Mucosa of stomach (tissue), 1 donor: ENCODE results near the gene TCHH.
"Not testable (repeated sequence)": the region's sequence is repeated elsewhere in the genome, so short reads cannot be mapped to it uniquely, and the experiment has no call there.

Experiments
- H3K27me3 ChIP-seq: one replicate; pipeline ENCODE4 v1.7.0; 2013; ENCODE audit warnings: mild to moderate bottlenecking, low read length; ENCODE audit not compliant: control insufficient read depth, insufficient read depth
- H3K36me3 ChIP-seq: one replicate; pipeline ENCODE4 v1.7.0; 2013; ENCODE audit warnings: low read length; ENCODE audit not compliant: control insufficient read depth, insufficient read depth
- H3K4me1 ChIP-seq: one replicate; pipeline ENCODE4 v1.7.0; 2013; ENCODE audit warnings: mild to moderate bottlenecking, low read length; ENCODE audit not compliant: control insufficient read depth, insufficient read depth
- H3K4me3 ChIP-seq: one replicate; pipeline ENCODE4 v1.7.0; 2013; ENCODE audit warnings: low read length
- H3K9ac ChIP-seq: one replicate; pipeline ENCODE4 v1.7.0; 2013; ENCODE audit warnings: mild to moderate bottlenecking, low read length, moderate library complexity
- H3K9me3 ChIP-seq: one replicate; pipeline ENCODE4 v1.7.0; 2013; ENCODE audit warnings: mild to moderate bottlenecking, low read length, moderate library complexity; ENCODE audit not compliant: control insufficient read depth
- donor health status: Pancreatic carcinoma.

The TCHH gene

GRCh38 chr1:152109998-152110294 is 5.3 kb downstream of the TCHH start:
- peaks cover 45% of the 10 kb centered on the region for H3K4me1 ChIP-seq
- no peaks in the 10 kb centered on the region for H3K36me3 ChIP-seq
- peaks cover 98% of the 10 kb centered on the region for H3K27me3 ChIP-seq
- H3K9me3 ChIP-seq, result no peaks in the 10 kb centered on the region
- H3K9ac ChIP-seq, result no peak overlapping the region
- H3K4me3 ChIP-seq, result no peak overlapping the region

- H3K9ac ChIP-seq, result no peak overlapping the region
- peaks cover 97% of the 10 kb centered on the region for H3K27me3 ChIP-seq
- H3K9me3 ChIP-seq, result no peaks in the 10 kb centered on the region
- H3K4me3 ChIP-seq, result no peak overlapping the region
- no peaks in the 10 kb centered on the region for H3K36me3 ChIP-seq
- H3K4me1 ChIP-seq, result peaks cover 45% of the 10 kb centered on the region
These were observed 5.8 kb downstream of the TCHH start for GRCh38 chr1:152109231-152109997.

- Histone ChIP-seq H3K9ac (no peak overlapping the region), H3K27me3 (peaks cover 96% of the 10 kb centered on the region), H3K36me3 (no peaks in the 10 kb centered on the region), H3K4me1 (peaks cover 45% of the 10 kb centered on the region), H3K4me3 (no peak overlapping the region), H3K9me3 (no peaks in the 10 kb centered on the region)
These were observed 6.4 kb downstream of the TCHH start for GRCh38 chr1:152108882-152109222.

- Histone ChIP-seq H3K36me3 (no peaks in the 10 kb centered on the region), H3K4me1 (peaks cover 45% of the 10 kb centered on the region), H3K4me3 (no peak overlapping the region), H3K27me3 (peaks cover 96% of the 10 kb centered on the region), H3K9me3 (no peaks in the 10 kb centered on the region), H3K9ac (no peak overlapping the region)
These were observed 7.0 kb downstream of the TCHH start for GRCh38 chr1:152107984-152108881.

GRCh38 chr1:152107031-152107983 is 7.9 kb downstream of the TCHH start:
- Histone ChIP-seq H3K9ac (no peak overlapping the region), H3K36me3 (no peaks in the 10 kb centered on the region), H3K4me1 (peaks cover 39% of the 10 kb centered on the region), H3K4me3 (no peak overlapping the region), H3K9me3 (no peaks in the 10 kb centered on the region), H3K27me3 (peaks cover 87% of the 10 kb centered on the region)

GRCh38 chr1:152104854-152105253 is 10.4 kb downstream of the TCHH start:
- H3K36me3 ChIP-seq, result no peaks in the 10 kb centered on the region
- H3K27me3 ChIP-seq, result peaks cover 64% of the 10 kb centered on the region
- no peak overlapping the region for H3K4me3 ChIP-seq
- H3K4me1 ChIP-seq, result peaks cover 17% of the 10 kb centered on the region
- no peaks in the 10 kb centered on the region for H3K9me3 ChIP-seq
- H3K9ac ChIP-seq, result no peak overlapping the region

GRCh38 chr1:152096931-152097330 is 18.3 kb downstream of the TCHH start:
- no peaks in the 10 kb centered on the region for H3K27me3 ChIP-seq
- H3K36me3 ChIP-seq, result no peaks in the 10 kb centered on the region
- no peaks in the 10 kb centered on the region for H3K4me1 ChIP-seq
- no peak overlapping the region for H3K9ac ChIP-seq
- no peak overlapping the region for H3K4me3 ChIP-seq
- no peaks in the 10 kb centered on the region for H3K9me3 ChIP-seq

GRCh38 chr1:152089014-152089674 is 26.1 kb downstream of the TCHH start, which contains the start of gene TCHHL1:
TSS of gene TCHHL1 (minus strand) at chr1:152089064. CDS start at chr1:152088143, 921 bp downstream.
- H3K4me1 ChIP-seq, result no peaks in the 10 kb centered on the region
- H3K9me3 ChIP-seq, result no peaks in the 10 kb centered on the region
- H3K4me3 ChIP-seq, result no peak within 1 kb of the TSS
- H3K9ac ChIP-seq, result no peak within 1 kb of the TSS
- peaks cover 7% of the 10 kb centered on the region for H3K27me3 ChIP-seq
- no peaks in the 10 kb centered on the region for H3K36me3 ChIP-seq

GRCh38 chr1:152086760-152087159 is 28.5 kb downstream of the TCHH start:
- Histone ChIP-seq H3K36me3 (no peaks in the 10 kb centered on the region), H3K9me3 (no peaks in the 10 kb centered on the region)

GRCh38 chr1:152084853-152085252 is 30.4 kb downstream of the TCHH start:
- Histone ChIP-seq H3K4me3 (no peak overlapping the region), H3K4me1 (no peaks in the 10 kb centered on the region), H3K9ac (no peak overlapping the region), H3K9me3 (no peaks in the 10 kb centered on the region), H3K36me3 (no peaks in the 10 kb centered on the region), H3K27me3 (peaks cover 7% of the 10 kb centered on the region)

More at GRCh38 chr1:152086760-152087159, 28.5 kb downstream of the TCHH start:
- Histone ChIP-seq H3K4me1 (no peaks in the 10 kb centered on the region), H3K27me3 (peaks cover 7% of the 10 kb centered on the region), H3K4me3 (no peak overlapping the region), H3K9ac (no peak overlapping the region)

GRCh38 chr1:152081026-152081425 is 34.2 kb downstream of the TCHH start:
- not testable (repeated sequence) for H3K36me3 ChIP-seq

More at GRCh38 chr1:152081026-152081425, 34.2 kb downstream of the TCHH start:
- not testable (repeated sequence) for H3K9me3 ChIP-seq, H3K4me1 ChIP-seq, H3K27me3 ChIP-seq, H3K9ac ChIP-seq, H3K4me3 ChIP-seq
